Hepatocyte (in vitro differentiated cells): ENCODE measurements around the gene MCF2L2. TPM values are rescaled to one million over a fixed set of nuclear protein-coding genes. Genes with fewer than 3 reads are reported as not detected.

ENCODE experiments used
- DNase-seq: peaks from one replicate; pipeline ENCODE4 v3.0.0-alpha.2; 2016; ENCODE audit warnings: low spot score
- H2AFZ ChIP-seq: fragments of 200-600 bp; sonication (generic); 2 replicates; pipeline ENCODE4 v1.6.0; 2016; ENCODE audit warnings: antibody characterized with exemption, mild to moderate bottlenecking
- H3K27ac ChIP-seq: fragments of 200-600 bp; sonication (generic); 2 replicates; pipeline ENCODE4 v1.5.1; 2016; ENCODE audit warnings: mild to moderate bottlenecking
- H3K27me3 ChIP-seq: fragments of 200-600 bp; sonication (generic); 2 replicates; pipeline ENCODE4 v1.6.1; 2016
- H3K36me3 ChIP-seq: fragments of 200-600 bp; sonication (generic); replicated peaks from 2 replicates; pipeline ENCODE4 v1.5.1; 2016; ENCODE audit warnings: low read depth; ENCODE audit not compliant: insufficient read depth
- H3K4me1 ChIP-seq: fragments of 200-600 bp; sonication (generic); 2 replicates; pipeline ENCODE4 v1.5.1; 2016; ENCODE audit warnings: mild to moderate bottlenecking, moderate library complexity; ENCODE audit not compliant: insufficient read depth
- H3K4me2 ChIP-seq: fragments of 200-600 bp; sonication (generic); 2 replicates; pipeline ENCODE4 v1.6.0; 2016
- H3K4me3 ChIP-seq: fragments of 200-600 bp; sonication (generic); 2 replicates; pipeline ENCODE4 v1.5.1; 2016; ENCODE audit warnings: mild to moderate bottlenecking
- H3K79me2 ChIP-seq: fragments of 200-600 bp; sonication (generic); 2 replicates; pipeline ENCODE4 v1.6.0; 2017; ENCODE audit warnings: mild to moderate bottlenecking
- H3K9me2 ChIP-seq: fragments of 200-600 bp; sonication (generic); replicated peaks from 2 replicates; pipeline ENCODE4 v1.6.0; 2017; ENCODE audit warnings: mild to moderate bottlenecking; ENCODE audit not compliant: insufficient read depth
- H3K9me3 ChIP-seq: fragments of 200-600 bp; sonication (generic); 2 replicates; pipeline ENCODE4 v1.5.1; 2016; ENCODE audit warnings: low read depth, mild to moderate bottlenecking
- H4K20me1 ChIP-seq: fragments of 200-600 bp; sonication (generic); 2 replicates; pipeline ENCODE4 v1.6.0; 2016; ENCODE audit warnings: mild to moderate bottlenecking; ENCODE audit not compliant: insufficient read depth, poor library complexity, severe bottlenecking
- EZH2 ChIP-seq: fragments of 200-600 bp; sonication (generic); IDR thresholded peaks from 2 replicates; pipeline ENCODE4 v1.6.1; 2016; ENCODE audit warnings: antibody characterized with exemption, mild to moderate bottlenecking, borderline replicate concordance
- EZH2phosphoT487 ChIP-seq: fragments of 200-600 bp; sonication (generic); IDR thresholded peaks from one replicate; pipeline ENCODE4 v1.6.1; 2018; ENCODE audit warnings: antibody characterized with exemption, mild to moderate bottlenecking, low read depth, moderate library complexity; ENCODE audit not compliant: unreplicated experiment, severe bottlenecking
- WGBS: methylation state at CpG from one replicate; pipeline ENCODE4 v1.1.6; 2016; ENCODE audit warnings: low lambda C conversion rate; ENCODE audit errors: missing lambda C conversion rate; 5-methylcytosine and 5-hydroxymethylcytosine counted together
- polyA plus RNA-seq: library from polyadenylated mRNA; unstranded; fragments of >200 nt; fragmentation: Nextera tagmentation; extraction: Ambion mirVana; gene quantifications from 2 replicates; pipeline ENCODE4 v1.2.1, GENCODE V29; 2016
- total RNA-seq: library from RNA; depleted of rRNA; stranded (reverse); fragments of >200 nt; gene quantifications from 2 replicates; pipeline ENCODE4 v1.2.3, GENCODE V29; 2014
- TF ChIP-seq, protein P1 (sequence below): fragments of 200-600 bp; sonication (generic); IDR thresholded peaks from 2 replicates; pipeline ENCODE4 v1.5.1; 2016; ENCODE audit warnings: antibody characterized with exemption, mild to moderate bottlenecking; ENCODE audit not compliant: poor library complexity

Gene MCF2L2
- total and polyA plus RNA-seq, 2 experiments from 2014 or later = 0.17 to 0.63 TPM

- Histone ChIP-seq H3K4me2 (no peak overlapping the region), H3K9me2 (no peaks in the 10 kb centered on the region), H2AFZ (no peak overlapping the region), H3K4me3 (no peak overlapping the region), H3K4me1 (no peaks in the 10 kb centered on the region), H3K27me3 (no peaks in the 10 kb centered on the region), H3K27ac (peak overlapping the region; percentile 83), H3K79me2 (no peaks in the 10 kb centered on the region), H4K20me1 (no peaks in the 10 kb centered on the region), H3K9me3 (no peaks in the 10 kb centered on the region), H3K36me3 (no peaks in the 10 kb centered on the region)
- WGBS = 93% methylated on average over 4 of the region's 4 CpGs
- no peak for DNase-seq
- no peak for TF ChIP-seq EZH2phosphoT487
Measured at GRCh38 chr3:183370391-183370790, 58.0 kb downstream of the MCF2L2 start.

GRCh38 chr3:183369627-183370026 is 58.8 kb downstream of the MCF2L2 start:
- Histone ChIP-seq H3K4me1 (no peaks in the 10 kb centered on the region), H2AFZ (no peak overlapping the region), H3K27me3 (no peaks in the 10 kb centered on the region), H3K4me3 (no peak overlapping the region), H3K27ac (no peak overlapping the region), H3K36me3 (no peaks in the 10 kb centered on the region), H3K4me2 (no peak overlapping the region), H3K9me2 (no peaks in the 10 kb centered on the region), H3K9me3 (no peaks in the 10 kb centered on the region), H4K20me1 (no peaks in the 10 kb centered on the region), H3K79me2 (no peaks in the 10 kb centered on the region)
- 95% methylated on average over 2 of the region's 2 CpGs for WGBS
- TF ChIP-seq, protein P1, sequence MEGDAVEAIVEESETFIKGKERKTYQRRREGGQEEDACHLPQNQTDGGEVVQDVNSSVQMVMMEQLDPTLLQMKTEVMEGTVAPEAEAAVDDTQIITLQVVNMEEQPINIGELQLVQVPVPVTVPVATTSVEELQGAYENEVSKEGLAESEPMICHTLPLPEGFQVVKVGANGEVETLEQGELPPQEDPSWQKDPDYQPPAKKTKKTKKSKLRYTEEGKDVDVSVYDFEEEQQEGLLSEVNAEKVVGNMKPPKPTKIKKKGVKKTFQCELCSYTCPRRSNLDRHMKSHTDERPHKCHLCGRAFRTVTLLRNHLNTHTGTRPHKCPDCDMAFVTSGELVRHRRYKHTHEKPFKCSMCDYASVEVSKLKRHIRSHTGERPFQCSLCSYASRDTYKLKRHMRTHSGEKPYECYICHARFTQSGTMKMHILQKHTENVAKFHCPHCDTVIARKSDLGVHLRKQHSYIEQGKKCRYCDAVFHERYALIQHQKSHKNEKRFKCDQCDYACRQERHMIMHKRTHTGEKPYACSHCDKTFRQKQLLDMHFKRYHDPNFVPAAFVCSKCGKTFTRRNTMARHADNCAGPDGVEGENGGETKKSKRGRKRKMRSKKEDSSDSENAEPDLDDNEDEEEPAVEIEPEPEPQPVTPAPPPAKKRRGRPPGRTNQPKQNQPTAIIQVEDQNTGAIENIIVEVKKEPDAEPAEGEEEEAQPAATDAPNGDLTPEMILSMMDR = no peak
- TF ChIP-seq EZH2phosphoT487 (no peak), EZH2 (no peak)
- DNase-seq = no peak

GRCh38 chr3:183369117-183369516 is 59.3 kb downstream of the MCF2L2 start:
- WGBS = 84% methylated on average over 4 of the region's 4 CpGs
- no peak overlapping the region for H3K27ac ChIP-seq

GRCh38 chr3:183360971-183361624 is 67.3 kb downstream of the MCF2L2 start:
- no peaks in the 10 kb centered on the region for H3K4me1 ChIP-seq

More at GRCh38 chr3:183369117-183369516, 59.3 kb downstream of the MCF2L2 start:
- Histone ChIP-seq H3K79me2 (no peaks in the 10 kb centered on the region), H3K36me3 (no peaks in the 10 kb centered on the region), H3K4me3 (no peak overlapping the region), H3K9me3 (no peaks in the 10 kb centered on the region), H3K9me2 (no peaks in the 10 kb centered on the region), H3K4me1 (no peaks in the 10 kb centered on the region), H4K20me1 (no peaks in the 10 kb centered on the region), H3K4me2 (no peak overlapping the region), H2AFZ (no peak overlapping the region), H3K27me3 (no peaks in the 10 kb centered on the region)
- TF ChIP-seq EZH2phosphoT487 (no peak), EZH2 (no peak)
- TF ChIP-seq, protein P1 = no peak
- no peak for DNase-seq

More at GRCh38 chr3:183360971-183361624, 67.3 kb downstream of the MCF2L2 start:
- H2AFZ ChIP-seq = no peak overlapping the region
- WGBS = 94% methylated on average over 3 of the region's 3 CpGs
- H3K4me2 ChIP-seq = no peak overlapping the region
- no peak overlapping the region for H3K4me3 ChIP-seq
- H3K27me3 ChIP-seq = no peaks in the 10 kb centered on the region
- no peaks in the 10 kb centered on the region for H3K9me3 ChIP-seq
- no peaks in the 10 kb centered on the region for H3K9me2 ChIP-seq
- H3K36me3 ChIP-seq = no peaks in the 10 kb centered on the region
- no peaks in the 10 kb centered on the region for H3K79me2 ChIP-seq
- H4K20me1 ChIP-seq = no peaks in the 10 kb centered on the region
- no peak overlapping the region for H3K27ac ChIP-seq
- no peak for DNase-seq
- TF ChIP-seq EZH2 = no peak
- TF ChIP-seq, protein P1 = no peak
- TF ChIP-seq EZH2phosphoT487 = no peak
